NCI-H82 treated with DMSO at 0.1 percent for 48 hours (cell line): Measurements from ENCODE around the gene SEMA4G.

Source experiments
- DNase-seq: peaks from one replicate; lab custom pipeline; 2025; ENCODE audit not compliant: unreplicated experiment; lab: John Stamatoyannopoulos, UW

The SEMA4G gene

GRCh38 chr10:100987685-100988049 lies 18.4 kb downstream of the SEMA4G start:
- no peak for DNase-seq

- no peak for DNase-seq
Measured at GRCh38 chr10:100988166-100988565, 18.9 kb downstream of the SEMA4G start.

GRCh38 chr10:100989088-100989487 lies 19.8 kb downstream of the SEMA4G start:
- DNase-seq, result no peak

GRCh38 chr10:100993986-100994708 lies 24.8 kb downstream of the SEMA4G start:
- DNase-seq, result no peak

- DNase-seq, result peak; percentile 35
Measured at GRCh38 chr10:100995181-100995580, 25.9 kb downstream of the SEMA4G start.

GRCh38 chr10:100996678-100997359 lies 27.5 kb downstream of the SEMA4G start:
- DNase-seq, result peak; percentile 7

GRCh38 chr10:100997360-100998182 lies 28.3 kb downstream of the SEMA4G start:
- DNase-seq, result peak; percentile 39

GRCh38 chr10:100998183-100998990 lies 29.1 kb downstream of the SEMA4G start:
- peak; percentile 68 for DNase-seq

GRCh38 chr10:100998991-100999741 lies 29.9 kb downstream of the SEMA4G start:
- peak; percentile 17 for DNase-seq

- no peak for DNase-seq
Measured at GRCh38 chr10:100999742-101000126, 30.4 kb downstream of the SEMA4G start, which contains the start of gene LZTS2. Gene LZTS2 (plus strand): TSS chr10:100999808. CDS start chr10:101002539, 2,731 bp downstream.

- DNase-seq, result no peak
Measured at GRCh38 chr10:101000127-101000914, 31.0 kb downstream of the SEMA4G start.

- DNase-seq, result no peak
Measured at GRCh38 chr10:101000915-101001658, 31.8 kb downstream of the SEMA4G start.

- DNase-seq, result no peak
Measured at GRCh38 chr10:101001659-101002035, 32.3 kb downstream of the SEMA4G start.

GRCh38 chr10:101002456-101002855 lies 33.2 kb downstream of the SEMA4G start:
- no peak for DNase-seq

- no peak for DNase-seq
Measured at GRCh38 chr10:101003639-101004206, 34.4 kb downstream of the SEMA4G start.

GRCh38 chr10:101005361-101005760 lies 36.1 kb downstream of the SEMA4G start:
- no peak for DNase-seq

GRCh38 chr10:101005869-101006567 lies 36.7 kb downstream of the SEMA4G start:
- DNase-seq, result no peak
